AG09319 (cell line): ENCODE measurements around the gene CHMP1B.

Experiments
- DNase-seq: peaks from one replicate; pipeline ENCODE4 v3.0.0-alpha.2; 2010; ENCODE audit warnings: low read depth; ENCODE audit errors: extremely low read depth
- CTCF ChIP-seq: IDR thresholded peaks from 2 replicates; pipeline ENCODE4 v1.5.1; 2011; ENCODE audit warnings: low read depth, mild to moderate bottlenecking, inconsistent platforms, low read length, moderate library complexity

Gene CHMP1B

DNA sequence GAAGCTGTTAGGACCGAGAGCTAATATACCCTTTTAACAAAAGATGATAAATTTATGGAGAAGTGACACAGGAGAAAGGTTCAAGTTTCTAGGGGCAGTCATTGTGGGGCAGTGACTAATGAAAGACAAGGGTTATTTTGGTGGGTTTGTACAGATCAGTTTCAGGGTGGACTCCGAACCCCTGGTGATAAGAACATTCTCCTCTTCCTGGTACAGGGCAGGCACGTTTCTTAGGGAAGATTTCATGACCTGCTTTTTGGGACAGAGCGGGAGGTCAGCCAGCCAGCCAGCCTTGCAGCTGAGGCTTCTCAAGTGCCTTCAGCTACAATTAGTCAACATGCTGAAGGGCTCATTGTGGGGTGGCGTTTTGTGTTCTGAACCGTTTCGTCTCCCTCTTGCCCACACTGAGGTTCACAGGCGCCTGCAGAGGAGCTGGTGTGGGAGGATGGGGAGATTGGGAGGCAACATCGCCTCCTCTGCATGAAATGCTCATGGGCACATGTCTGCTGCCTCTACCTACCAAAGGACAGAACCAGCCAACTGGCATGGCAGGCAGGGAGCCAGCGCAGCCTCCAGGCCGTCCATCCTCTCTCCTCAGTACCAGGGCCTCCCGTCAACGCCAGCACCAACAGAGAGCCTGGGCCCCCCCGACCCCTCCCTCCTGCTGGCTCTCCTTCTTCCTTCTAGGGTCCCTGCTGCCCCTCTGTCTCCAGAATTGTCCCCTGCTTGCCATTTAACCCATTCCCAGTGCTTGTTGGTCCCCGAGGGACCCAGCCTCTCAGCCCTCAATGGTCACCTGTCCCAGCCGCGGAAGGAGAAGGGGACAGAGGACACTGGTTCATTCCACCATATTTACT lies 9.6 kb downstream of the CHMP1B start:
- TF ChIP-seq CTCF, result no peak
- DNase-seq, result no peak

GRCh38 chr18:11861583-11862288 lies 10.5 kb downstream of the CHMP1B start:
- TF ChIP-seq CTCF, result no peak
- DNase-seq, result no peak

DNA sequence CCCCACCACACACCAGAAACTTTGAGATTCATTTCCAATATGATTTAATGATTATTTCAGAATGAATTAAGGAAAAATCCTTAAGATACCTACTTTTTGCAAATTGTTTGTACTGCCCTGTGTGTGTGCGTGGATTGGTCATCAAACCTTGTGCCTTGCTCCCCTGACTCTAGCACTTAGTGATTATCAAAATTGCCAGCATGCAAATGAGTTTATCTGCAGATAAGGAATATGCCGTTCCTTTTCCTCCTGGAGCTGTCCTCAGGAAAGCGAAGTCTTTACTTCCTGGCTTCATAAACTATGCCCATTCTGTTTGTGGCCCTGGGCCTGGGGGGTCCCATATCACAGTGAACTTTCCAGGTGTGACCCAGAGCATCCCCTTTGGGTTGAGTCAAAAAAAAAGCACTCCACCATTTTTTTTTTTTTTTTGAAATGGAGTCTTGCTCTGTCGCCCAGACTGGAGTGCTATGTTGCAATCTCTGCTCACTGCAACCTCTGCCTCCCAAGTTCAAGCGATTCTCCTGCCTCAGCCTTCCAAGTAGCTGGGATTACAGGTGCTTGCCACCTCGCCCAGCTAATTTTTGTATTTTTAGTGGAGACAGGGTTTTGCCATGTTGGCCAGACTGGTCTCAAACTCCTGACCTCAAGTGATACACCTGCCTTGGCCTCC lies 11.4 kb downstream of the CHMP1B start:
- DNase-seq, result no peak
- no peak for TF ChIP-seq CTCF

DNA sequence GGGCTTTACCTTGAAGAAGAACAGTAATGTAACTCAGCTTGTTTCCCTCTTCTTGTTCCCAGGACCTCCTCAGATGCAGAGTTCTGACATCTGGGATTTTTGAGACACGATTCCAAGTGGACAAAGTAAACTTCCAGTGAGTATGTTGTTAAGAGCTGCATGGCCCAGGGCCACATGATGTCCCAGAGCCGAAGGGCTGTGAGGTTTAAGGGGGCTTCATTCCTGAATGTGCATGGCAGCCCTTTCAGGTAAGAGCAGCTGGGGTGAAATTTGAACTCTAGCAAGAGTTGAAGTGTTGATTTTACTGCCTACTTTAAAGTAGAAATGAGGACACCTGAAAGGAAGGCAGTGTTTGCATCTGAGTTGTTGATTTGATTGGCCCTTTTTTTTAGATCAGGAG lies 13.3 kb downstream of the CHMP1B start:
- no peak for TF ChIP-seq CTCF
- DNase-seq, result no peak

DNA sequence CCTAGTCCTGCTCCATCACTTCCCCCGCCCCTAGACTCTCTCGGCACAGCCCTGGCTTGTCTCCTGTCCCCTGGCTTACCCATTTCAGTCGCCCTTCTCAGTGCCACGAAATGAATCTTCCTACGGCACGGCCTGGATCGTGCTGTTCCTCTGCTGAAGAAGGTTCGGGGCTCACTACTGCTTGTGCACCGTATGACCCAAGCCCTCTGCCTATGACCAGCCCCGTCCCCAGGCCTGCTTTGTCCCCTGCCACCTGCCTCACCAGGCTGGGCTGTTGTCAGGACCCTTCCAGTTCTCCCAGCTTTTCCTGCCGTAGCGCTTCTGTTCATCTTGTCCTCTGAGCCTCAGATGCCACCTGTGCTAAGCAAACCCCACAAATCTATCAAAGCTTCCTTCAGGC lies 13.9 kb downstream of the CHMP1B start:
- TF ChIP-seq CTCF, result no peak
- DNase-seq, result no peak

DNA sequence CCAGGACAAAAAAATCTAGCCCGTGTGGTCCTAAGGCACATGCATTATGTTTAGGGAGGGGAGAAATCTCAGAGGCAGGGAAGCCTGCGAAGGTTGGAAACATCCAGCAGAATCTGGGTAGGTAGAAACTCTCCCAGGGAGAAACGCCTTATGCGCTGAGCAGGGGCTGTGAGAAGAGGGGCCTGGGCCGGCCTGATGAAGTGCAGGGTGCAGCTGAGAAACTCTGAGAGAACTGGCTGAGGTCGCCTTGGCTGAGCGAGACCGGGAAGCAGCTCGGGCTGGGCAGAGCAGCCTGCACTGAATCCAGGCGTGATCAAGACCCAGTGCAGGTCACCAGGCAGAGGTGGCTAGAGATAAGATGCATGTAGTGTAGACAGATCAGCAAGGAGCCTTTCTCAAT lies 15.1 kb downstream of the CHMP1B start:
- no peak for TF ChIP-seq CTCF
- no peak for DNase-seq

GRCh38 chr18:11866764-11867163 lies 15.6 kb downstream of the CHMP1B start:
- no peak for TF ChIP-seq CTCF
- no peak for DNase-seq
